Stimulated activated CD4-positive, alpha-beta T cell treated with anti-CD3 and anti-CD28 coated beads, Interleukin-1b, Interleukin-23, amount 100 ng/mL, for 48 hours (primary cell): ENCODE data around the gene PRUNE1.

Experiments used
- DNase-seq: peaks from one replicate; pipeline ENCODE4 v3.0.0-alpha.2; 2020

PRUNE1 gene

DNA sequence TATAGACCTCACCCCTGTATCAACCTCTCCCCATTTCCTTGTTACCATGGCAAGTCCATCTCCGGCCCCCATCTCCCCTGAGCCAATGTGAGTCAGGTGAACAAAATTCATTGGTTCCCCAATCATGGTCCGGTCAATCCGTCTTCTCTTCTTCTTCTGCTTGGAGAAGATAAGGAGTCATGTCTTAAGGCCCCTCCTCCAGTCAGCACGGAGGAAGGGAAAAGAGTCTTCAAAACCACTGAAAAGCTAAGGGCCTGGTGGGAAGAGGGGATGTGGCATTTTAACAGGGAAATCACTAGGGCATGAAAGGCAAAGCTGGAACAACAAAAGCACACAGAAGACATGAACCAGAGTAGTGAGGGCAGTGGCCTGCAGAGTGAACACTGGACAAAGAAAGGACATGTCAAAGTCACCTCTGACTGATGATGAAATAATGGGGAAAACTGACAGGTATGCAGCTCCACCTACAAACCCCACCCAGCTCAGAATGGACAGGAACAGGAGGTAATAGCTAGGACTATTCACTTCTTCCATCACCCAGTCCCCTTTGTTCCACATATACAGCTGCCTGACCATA, 46.8 kb downstream of the PRUNE1 start:
- DNase-seq = no peak

DNA sequence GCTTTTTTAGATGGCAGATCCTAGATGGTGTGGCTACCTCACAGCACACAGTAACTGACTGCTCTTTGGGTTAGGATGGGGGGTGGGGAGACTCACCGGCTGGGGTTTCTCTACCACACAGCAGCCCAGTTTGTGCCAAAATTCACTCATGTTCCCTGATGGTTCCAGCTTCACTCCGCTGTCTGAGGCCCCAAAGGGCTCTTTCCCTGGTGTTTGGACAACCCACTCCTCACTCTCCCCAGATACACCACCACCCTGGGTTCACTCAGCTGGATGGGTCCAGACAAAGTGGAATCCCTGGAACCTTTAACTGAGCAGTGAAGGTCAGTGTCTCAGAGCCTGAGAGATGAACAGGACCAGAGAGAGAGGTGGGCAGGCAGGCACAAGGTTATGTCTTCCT, 47.3 kb downstream of the PRUNE1 start:
- no peak for DNase-seq

DNA sequence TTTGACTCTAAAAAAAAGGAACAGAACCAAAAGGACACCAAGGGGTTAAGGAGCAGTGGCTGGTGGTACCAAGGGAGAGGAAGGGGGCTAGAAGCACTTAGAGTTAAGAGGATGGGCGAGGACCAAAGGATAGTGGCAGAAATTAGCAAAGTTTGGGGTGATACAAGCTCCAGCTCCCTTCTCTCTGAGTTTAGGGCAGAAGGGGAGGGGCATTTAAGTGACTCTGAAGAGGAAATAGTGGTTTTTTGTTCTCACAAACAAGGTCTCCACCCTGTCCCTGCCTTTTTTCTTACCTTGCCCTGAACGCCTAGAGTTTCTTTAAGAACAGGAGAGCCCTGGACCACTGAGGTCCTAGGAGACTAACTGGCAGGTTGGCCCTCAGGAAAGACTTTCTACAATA, 47.9 kb downstream of the PRUNE1 start:
- no peak for DNase-seq

DNA sequence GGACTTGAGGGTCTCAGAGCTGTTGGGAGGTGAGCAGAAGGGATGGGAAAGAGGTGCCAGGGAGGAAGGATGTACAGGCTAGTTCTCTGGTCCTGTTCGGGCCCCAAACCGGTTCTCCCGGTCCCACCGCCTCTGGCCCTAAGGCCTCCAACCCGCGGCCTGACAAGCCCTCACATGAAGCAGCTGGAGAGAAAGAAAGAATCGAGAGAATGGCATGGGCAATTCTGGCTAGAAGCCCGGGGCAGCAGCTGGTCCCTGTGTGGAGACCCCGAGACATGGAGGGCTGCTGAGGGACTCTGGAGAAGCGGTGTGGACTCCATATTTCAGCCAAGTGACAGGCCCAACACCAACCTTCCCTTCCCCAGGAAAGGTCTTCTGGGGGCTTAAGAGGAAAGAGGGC, 50.4 kb downstream of the PRUNE1 start:
- no peak for DNase-seq

DNA sequence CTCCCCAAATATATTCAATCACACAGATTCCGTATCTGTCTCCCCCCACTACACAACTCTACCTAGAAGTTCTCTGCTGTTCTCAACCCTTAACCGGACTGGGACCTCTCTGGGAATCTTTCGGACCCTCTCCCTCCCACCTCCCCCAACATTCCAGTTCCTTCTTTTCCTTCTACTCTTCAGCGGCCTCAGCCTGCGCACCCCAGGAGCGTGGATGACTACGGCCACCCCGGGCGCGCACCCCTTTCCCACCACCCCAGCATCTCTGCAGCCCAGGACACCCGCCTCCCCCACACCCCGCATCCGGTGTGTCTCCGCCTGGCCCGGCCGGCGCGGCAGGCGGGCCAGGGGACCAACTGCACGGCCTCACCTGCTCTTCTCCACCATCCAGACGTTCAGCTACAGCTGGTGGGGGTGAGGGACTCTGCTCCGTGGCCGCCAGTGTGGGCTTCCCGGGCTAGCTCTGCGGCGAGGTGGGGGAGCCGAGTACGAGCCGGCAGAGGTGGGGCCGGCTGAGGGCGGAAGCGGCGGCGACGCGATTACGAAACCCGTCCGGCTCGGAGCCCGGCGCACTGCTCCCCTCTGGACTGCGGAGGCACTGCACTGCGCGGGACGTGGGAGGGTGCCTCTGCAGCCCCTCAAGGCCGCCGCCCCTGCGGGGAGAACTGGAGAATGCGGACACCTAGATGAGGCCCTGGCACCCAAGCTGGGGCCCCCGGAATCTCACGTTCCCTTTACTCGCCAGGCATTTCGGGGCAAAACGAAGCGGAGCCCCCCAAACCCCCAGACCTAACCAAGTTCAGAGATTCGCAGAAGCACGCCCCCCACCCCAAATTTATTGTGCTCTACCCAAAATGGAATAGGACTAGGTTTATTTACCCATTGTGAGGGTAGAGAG, 51.1 kb downstream of the PRUNE1 start, which contains the start of gene CDC42SE1:
CDC42SE1 (minus strand) TSS at position 514 of the 898 bp plus-strand sequence. CDS start 3,892 bp downstream, outside the sequence.
- DNase-seq = peak; percentile 85

DNA sequence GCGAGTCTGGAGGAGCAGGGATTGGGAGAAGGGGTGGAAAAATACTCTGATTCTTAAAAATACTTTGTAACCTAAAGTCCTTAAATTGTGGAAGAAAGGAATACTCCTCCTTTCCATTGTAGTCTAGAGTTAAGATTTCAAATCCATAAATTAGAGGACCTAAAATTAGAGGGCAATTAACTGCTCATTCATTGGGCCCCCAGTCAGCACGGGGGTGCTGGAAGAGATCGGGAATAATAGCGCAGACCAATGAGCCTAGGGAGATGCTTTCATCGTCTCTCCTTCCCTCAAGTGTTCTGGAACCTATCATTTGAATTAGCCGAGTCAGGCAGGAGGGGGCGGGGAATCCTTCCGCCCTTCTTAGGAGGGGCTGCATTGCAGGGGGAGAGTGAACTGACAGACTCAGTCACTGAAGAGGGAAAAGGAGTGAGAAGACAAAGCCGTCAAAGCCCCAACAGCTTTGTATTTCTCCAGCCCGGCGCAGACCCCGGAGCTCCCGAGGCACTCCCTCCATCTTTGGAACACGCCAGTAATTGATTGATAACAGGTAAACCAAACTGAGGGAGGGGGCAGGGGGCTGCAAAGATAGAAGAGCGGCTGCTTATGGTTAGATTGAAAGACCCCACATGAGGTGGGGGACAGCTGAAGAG, 51.9 kb downstream of the PRUNE1 start, which contains the start of gene MLLT11:
MLLT11 (plus strand) TSS at position 391 of the 650 bp plus-strand sequence. CDS start 6,828 bp downstream, outside the sequence.
- DNase-seq = no peak

DNA sequence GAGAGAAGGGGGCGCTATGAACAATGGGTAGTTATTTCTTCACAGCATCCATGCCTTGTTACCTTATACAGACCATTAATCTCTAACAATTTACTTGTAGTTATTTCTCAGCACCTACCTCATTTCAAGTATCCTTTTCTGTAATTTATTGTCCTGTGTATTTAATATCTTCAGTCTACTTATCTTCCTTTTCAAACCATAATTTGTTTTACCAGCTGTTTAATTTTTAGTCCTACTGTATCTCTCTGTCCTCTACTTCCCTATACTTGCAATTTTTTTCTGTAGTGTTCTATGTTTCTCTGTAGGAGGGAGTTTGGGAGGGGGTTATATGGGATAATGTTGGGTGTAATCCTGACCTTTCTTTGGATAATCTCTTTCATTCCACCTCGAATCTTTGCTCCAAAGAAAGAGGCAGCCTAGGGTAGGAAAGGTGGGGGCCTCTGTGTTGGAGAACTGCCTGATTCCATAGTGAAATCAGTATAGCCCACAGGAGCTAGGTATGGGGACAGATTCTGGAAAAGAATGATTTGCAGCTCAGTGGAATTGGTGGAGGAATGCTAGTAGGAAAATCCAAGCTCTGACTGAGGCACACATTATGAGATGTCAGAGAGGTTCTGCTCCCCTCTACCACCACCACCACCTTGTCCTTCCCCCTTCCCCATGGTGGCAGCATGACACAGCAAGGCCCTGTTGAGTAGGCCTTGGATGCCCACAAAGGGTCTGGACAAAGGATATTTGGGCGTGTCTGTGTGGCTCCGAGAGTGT, 52.6 kb downstream of the PRUNE1 start:
- no peak for DNase-seq

DNA sequence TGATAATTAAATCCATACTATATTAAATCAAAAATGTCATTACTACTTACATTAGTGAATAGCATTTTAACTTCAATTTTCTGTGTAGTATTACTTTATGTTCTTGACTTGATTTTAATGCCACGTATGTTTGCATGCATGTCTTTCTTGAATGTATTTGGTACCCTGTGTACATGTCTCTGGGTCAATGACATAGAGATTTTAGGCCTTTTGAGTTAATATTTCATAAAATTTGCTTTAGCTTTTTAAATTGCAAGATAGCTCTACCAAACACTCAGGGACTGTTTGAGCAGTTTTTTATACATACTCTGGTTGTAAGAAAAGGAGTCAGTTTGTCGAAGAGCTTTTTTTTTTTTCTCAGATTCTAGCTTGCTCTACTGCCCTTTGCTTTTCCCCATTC, 53.5 kb downstream of the PRUNE1 start:
- DNase-seq = no peak

DNA sequence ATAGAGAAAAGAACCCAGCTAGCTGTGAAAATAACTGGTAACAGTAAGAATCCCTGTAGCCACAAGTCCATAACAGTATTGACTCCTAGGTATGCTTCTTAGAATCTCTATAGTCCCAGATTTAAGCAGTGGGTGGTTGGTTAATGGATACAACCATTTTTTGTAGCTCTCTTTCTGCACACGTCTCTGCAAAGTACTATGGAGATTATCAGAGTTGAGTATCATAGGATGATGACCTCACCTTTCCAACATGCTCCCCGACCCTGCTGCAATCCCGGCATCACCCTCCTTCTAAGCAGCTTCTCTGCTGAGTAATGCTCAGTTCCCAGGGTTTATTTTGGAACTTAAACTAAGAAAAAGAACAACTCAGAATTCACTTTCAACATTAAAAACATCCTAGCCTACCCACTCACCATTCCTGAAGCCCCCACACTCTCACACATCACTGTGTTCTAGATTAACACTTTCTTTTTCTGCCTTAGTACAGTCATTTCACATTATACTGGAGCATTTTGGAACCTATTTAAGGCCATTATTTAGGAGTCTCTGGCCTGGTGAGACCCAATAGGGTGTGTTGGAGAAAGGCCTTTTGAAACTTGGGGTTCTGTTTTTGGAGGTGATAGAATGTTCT, 54.6 kb downstream of the PRUNE1 start:
- DNase-seq = no peak

DNA sequence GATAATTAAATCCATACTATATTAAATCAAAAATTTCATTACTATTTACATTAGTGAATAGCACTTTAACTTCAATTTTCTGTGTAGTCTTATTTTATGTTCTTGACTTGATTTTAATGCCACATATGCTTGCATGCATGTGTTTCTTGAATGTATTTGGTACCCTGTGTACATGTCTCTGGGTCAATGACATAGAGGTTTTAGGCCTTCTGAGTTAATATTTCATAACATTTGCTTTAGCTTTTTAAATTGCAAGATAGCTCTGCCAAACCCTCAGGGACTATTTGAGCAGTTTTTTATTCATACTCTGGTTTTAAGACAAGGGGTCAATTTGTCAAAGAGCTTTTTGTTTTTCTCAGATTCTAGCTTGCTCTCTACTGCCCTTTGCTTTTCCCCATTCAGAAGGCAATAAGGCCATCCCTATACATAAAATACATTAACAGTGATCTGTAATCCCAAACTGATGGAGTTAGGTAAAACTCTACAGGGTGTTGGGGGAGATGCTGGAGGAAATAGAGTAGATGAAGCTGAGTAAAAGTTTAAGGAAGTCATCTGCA, 56.9 kb downstream of the PRUNE1 start:
- DNase-seq = no peak

DNA sequence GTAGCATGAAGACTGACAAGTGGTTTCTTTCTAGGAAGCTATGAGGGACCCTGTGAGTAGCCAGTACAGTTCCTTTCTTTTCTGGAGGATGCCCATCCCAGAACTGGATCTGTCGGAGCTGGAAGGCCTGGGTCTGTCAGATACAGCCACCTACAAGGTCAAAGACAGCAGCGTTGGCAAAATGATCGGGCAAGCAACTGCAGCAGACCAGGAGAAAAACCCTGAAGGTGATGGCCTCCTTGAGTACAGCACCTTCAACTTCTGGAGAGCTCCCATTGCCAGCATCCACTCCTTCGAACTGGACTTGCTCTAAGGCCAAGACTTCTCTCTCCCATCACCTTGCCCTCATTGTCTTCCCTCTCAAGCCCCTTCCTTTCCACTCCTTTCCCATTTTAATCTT, 58.9 kb downstream of the PRUNE1 start:
- no peak for DNase-seq

DNA sequence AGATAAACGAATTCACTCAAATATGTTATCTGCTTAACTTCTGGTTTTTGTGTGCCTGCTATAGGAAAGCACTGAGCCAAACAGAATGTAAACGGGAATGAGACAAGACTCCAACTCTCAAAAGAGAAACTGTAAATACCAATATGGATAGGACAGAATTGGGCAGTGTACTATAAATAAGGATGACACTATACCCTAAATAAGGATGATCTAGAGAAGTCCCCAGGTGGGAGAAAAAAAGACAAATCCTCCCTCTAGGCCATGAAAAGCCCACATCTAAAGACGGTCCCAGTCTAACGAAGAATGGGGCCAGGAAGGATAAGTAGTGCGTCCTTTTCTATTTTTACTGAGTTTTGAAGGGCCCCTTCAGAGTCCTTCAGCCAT, 60.8 kb downstream of the PRUNE1 start:
- no peak for DNase-seq

DNA sequence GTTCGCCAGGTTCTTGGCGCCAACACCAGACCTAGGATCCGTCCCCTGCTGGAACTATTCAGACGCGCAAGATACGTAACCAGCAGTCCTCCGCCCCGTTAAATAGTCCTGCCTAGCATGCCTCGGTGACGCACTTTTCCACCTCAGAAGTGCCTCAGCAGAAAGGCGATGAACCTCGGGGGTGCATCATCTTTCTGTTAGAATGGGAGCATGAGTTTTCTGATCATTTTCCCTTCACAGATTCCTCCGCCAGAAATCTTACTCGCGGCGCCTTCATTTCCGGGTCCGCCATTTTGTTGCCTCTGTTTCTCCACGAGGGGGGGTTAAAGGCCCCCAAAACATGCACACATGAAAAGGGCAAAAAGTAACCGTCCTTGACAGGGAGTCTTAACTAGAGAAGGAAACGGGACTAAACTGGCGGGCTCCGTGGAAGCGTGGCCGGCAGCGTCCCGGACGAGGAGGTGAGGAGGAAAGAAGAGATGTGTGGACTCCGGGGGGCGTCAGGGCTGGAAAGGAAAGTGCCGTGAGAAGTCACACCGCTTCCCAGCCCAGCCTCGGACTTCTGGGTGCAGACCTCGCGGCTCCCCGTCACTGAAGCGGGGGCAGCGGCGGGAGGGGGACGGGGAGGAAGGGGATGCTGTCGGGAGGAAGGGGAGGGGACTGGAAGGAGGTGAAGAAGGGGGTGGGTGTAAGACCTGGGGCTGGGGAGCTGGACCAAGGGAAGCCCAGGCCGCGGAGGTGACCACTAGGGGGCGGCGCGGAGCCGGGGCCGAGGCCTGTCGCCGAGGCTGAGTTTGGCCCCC, 62.4 kb downstream of the PRUNE1 start, which contains the start of gene GABPB2:
GABPB2 (plus strand) TSS at position 288 of the 803 bp plus-strand sequence. CDS start 17,429 bp downstream, outside the sequence.
- DNase-seq = peak; percentile 90

DNA sequence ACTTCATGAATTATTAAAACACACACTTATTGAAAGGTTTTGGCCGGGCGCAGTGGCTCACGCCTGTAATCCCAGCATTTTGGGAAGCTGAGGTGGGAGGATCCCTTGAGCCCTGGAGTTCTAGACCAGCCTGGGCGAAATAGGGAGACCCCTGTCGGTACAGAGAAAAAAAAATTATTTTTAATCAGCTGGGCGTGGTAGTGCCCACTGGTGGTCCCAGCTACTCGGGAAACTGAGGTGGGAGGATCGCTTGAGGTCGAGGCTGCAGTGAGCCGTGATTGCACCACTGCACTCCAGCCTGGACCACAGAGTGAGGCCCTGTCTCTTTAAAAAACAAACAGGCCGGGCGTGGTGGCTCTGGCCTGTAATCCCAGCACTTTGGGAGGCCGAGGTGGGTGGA, 64.0 kb downstream of the PRUNE1 start:
- no peak for DNase-seq
